HG02884 (cell line): ENCODE measurements around the gene ERCC6.

Experiments
- ATAC-seq: cut with Tn5 transposase; IDR thresholded peaks from one replicate; pipeline ENCODE4 v1.9.1; 2021; ENCODE audit warnings: mild to moderate bottlenecking, moderate library complexity; ENCODE audit not compliant: unreplicated experiment

The ERCC6 gene

DNA sequence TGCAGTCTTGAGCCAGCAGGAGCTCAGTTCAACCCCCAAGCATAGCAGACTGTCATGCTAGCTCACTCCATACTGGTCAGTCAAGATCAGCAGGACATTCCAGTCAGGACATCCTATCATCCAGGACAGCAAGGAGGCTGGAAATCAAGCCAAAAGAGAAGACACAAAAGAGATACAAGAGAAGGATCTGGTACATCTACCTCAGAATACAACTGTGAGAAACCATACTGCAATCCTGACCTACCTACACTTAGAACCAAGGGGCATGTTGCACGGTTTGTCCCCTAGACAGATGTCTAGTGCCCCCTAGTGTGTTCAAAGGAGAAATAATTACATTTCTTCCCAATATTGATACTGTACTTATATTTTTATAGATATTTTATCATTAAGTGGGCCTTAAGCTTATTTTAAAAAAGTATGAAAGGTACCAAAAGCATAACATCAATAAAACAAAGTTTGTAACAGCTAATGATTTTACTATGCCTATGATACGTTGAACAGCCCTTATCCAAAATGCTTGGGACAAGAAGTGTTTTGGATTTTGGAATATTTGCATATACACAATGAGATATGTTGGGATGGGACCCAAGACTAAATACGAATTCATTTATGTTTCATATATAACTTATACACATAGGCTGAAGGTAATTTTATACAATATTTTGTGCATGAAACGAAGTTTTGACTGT, 26.7 kb downstream of the ERCC6 start:
- no peak for ATAC-seq

DNA sequence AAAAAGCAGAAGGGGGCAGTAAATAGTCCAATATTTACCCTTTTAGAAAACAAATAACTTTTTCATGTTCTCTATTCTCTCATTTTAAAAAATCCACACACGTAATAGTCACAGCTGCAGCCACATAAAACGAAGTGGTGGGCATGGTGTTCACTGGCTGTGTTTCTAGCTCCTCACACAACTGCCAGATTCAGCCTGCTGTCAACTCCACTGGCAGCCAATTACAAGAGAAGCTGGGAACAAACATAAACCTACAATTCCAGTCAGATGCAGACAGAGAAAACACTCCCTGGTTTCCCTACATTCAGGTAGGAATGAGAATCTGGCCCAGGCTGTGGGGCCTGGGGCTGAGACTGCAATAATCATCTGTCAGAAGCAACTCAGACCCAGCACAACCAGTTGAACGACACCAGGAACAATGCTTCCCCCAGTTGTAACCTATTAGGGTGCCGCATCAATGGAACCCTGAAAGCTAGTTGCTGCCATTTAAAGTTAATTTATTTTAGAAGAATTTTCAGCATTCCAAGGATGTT, 29.1 kb downstream of the ERCC6 start:
- no peak for ATAC-seq

DNA sequence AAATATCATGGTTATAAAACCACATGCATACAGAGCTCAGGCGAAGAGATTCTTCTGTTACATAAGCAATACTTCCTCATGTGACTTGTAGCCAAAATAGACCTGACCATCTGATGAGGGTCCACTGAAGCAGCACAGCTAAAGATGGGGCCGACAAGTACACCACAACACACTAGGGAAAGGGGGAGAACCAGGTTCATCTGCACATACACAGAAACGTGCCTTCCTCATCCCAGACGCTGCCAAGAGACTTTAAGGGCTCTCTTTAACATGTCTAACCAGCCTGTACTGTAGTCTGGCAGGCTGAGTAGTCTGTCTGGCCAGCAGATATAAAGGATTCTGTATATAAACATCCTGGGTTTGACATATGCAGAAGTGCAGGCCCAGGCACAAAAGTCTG, 30.3 kb downstream of the ERCC6 start:
- no peak for ATAC-seq

DNA sequence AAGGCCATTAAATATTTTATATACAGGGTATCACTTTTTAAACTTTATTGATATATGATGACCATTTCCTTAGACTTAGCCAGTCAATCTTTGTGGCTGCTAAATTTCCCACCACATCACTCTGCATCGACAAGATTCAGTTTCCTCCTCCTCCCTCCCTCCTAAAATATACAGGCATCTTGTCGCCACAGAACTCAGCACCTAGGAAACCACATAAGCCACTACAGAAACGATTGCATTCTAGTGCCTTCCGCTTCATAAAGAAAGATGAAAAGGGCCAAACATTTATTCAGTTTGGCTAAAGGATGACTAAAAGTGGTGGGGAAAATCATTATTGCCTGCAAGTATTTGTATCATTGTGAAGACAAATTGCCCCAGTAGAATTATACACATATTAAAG, 30.7 kb downstream of the ERCC6 start:
- ATAC-seq = no peak

DNA sequence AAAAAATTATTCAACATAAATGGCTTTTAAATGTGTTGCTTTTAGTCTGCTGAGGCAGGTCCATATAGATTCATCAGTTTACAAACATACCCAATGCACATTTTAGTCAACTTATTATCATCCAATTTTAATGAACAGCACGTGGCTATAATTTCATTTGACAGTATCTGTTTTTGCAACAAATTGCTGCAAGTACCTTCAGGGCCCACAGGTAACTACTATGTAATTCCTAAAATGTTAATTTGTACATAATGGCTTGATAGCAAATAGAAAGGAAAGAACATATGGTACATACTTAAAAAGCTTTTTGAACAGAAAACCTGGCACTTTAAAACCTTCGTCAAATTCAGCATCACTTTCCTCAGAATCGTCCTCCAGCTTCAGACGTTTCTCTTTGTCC, 33.3 kb downstream of the ERCC6 start:
- ATAC-seq = no peak

DNA sequence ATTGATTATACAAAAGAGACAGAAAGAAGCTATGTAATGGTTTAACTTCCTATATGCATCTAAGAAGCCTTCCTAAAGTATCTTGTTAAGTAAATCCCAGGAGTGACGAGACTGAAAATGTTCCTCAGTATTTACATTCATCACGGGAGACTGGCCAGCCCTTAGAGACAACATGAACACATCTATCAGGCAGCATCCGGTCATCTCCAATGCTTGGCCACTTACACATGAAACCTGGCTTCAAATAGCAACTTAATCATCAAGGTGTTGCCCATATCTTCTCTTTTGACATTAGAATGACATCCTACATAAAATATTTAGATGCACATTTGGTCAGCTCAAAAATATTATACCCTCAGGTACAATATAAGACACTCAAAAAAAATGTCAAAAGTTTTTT, 33.8 kb downstream of the ERCC6 start:
- ATAC-seq = no peak

DNA sequence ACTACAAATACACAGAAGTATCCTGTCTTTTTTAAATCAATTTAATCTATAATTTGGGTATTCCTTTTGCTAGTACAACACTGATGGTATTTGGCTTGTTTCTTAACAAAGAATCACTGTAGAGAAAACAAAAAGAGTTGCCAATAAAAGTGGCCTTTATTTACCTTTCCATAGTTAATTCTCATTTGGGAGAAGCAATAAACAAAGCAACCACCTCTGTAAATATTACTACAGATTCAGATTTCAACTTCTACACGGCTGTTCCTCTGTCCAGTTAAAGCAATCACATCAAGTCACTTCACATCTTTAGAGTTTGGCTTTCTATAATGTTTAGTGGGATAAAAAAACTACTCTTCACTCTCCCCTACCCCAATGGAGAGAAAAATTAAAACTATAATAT, 34.4 kb downstream of the ERCC6 start:
- ATAC-seq = no peak

DNA sequence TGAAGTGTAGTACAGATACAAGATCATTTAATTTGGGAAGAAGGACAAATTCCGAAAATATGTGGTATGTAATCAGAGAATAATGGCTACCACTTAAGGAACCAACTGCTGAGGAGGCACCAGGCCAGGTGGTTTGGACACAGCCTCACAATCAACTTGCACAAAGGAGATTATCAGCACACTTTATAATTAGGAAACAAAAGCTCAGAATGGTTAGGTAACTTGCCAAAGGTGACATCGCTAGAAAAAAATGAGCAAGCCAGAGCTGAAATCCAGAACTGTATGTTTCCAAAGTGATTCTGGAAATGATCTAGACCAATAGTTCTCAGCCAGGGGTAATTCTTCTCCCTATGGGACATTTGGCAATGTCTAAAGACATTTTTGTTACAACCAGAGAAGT, 36.6 kb downstream of the ERCC6 start:
- no peak for ATAC-seq

DNA sequence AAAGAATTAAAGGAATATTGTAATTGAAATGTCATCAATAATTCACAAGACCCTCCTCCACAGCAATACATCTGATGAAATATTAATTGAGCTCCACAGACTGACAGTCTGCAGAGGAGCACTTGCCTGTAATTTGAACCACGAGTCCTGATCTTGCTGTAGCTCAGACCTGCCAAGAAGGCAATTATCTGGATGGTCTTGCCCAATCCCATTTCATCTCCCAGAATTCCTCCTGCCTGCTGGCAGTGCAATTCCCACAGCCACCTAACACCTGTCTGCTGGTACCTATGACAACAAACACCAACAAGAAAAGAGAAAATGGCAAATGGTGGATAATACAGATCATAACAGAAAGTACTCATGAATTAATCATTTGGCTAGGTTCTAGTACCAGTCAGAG, 38.5 kb downstream of the ERCC6 start:
- no peak for ATAC-seq

DNA sequence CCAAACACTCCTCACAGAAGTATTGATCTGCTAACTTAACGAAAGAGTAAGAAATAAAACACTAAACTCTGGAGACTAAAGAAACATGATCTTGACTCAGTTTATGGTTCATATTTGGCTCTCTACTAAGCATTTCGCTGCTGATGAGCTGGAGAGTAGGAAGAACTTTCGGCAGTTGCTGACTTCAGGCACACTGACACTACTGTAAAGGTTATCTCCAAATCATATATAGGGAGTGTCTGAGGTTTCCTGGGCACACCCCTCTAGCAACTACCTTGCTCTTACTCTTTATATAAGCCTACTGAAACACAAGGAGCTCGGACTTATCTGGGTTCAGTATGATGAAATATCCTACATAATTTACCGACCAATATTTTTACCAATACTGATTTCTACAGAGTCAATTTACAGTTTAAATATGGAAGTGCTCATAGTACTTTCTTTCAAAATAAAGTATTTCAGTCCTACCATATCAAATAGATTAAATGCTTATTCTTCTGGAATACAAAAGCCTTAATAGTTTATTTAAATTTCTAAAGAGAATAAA, 39.5 kb downstream of the ERCC6 start:
- no peak for ATAC-seq

DNA sequence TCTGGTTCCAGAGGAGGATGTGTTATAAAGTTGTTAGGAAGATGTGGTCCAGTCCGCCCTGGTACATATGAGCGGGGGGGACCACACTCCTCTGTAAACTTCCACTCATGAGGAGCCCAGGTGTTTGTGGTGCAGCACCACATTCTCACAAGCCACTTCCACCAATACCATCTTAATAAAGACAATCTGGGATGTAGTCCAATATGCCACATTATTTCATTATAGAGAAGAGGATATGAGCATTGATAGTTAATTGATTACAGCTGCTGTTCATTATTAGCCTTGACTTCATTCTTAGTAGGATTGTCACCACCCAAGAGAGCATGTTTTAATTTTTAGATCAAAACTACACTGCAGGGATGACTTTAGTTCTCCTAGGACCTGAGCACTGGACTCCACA, 40.5 kb downstream of the ERCC6 start:
- no peak for ATAC-seq

DNA sequence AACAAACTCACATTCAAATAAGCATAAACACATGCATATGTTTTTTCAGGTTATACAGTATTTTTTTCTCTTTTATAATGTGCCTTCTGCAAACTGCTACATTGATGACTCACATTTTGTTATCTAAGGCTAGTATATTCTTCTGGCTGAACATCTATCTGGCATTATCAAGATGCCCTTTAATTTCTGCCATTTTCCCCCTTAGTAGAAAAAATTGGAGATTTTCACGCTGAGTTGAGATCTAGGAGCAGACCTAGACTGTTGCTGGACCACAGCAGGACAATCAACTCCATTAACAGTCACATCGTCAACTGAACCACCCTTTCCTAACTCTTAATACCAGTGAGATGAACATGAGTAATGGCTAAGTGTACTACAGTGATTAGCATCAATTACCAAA, 41.6 kb downstream of the ERCC6 start:
- no peak for ATAC-seq

DNA sequence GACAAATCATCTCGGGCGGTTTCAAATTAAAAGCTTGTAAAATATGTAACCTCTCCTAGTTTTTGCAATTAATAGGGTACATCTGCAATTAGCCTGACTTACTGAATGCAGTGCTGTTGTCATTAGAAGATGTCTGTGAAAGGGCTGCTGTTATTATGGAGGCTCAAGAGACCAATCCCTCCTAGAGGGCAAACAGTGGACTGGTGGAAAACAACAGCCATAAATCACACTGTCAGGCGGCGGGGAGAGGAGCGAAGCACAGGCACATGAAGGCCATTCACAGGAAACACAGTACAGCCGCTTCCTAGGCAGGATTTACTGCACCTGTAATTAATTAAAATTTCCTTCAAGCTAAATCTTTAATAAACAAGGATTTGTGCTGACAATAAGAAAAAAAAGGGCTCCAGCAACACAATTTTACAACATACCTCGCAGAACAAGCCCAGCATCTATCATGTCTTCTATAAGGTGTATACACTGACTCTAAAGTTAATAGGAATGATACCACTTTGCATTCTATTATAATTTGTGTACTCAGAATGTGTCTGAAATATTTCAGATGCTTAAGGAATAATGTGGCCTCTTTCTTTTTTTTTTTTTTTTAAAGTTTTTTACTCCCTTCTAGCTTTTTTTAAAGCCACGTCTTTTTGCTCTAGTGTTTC, 50.7 kb downstream of the ERCC6 start:
- ATAC-seq = no peak

DNA sequence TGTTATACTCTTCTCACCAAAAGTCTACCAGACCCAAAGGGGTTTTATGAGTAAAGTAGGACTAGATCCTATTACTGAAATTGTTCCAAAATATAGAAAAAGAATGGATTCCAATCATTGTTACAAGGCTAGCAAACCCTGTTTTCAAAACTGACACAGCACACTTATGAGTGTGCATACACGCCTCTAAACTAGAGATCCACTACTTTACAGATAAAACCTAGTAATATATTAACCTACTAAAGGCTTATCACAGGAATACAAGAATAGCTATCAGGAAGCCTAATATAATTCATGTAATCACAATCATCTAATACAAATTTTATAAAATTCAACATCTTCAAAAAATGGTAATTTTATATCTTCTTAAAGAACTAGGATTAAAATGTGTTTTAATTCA, 52.2 kb downstream of the ERCC6 start:
- ATAC-seq = no peak

DNA sequence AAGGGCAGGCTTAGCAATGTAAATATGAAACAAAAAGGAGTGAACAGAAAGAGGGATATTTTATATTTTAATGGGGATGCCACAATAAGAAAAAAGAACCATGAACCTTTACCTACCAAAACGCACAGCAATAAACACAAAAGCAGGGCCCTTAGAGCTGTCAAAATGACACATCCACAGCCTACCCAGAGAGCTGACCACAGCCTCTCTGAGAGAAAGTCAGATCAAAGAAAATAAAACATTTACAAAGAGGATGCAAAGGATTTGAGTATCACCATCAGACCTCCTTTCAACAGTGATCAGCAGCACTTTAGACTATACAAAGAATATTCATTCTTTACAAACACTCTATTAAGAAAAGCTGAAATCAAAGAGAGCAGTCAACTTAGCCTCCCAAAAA, 52.9 kb downstream of the ERCC6 start:
- no peak for ATAC-seq

DNA sequence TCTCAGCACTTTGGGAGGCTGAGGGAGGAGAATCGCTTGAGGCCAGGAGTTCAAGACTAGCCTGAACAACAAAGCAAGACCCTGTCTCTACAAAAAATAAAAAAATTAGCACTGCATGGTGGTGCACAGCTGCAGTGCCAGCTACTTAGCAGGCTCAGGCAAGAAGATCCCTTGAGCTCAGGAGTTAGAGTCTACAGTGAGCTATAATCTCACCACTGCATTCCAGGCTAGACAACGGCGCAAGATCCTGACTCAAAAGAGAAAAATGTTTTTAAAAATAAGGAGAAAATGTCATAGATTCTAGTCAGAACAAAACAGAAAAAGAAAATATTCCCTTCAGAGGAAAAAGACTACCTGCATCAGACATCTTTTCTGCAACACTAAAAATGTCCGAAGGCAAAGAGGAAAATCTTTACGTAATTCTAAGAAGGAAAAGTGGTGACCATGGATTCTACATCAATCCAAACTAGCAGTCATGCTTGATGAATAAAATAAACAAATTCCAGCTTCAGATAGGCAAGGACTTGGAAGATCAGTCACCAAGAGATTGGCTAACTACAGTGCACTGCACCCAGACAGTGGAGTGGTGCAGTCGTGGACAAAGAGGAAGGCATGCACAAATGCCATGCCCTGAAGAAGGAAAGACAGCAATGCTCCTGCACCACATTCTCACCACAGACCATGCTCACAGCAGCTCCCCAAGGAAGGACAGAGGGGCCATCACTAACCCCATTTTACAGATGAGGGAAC, 54.3 kb downstream of the ERCC6 start:
- ATAC-seq = no peak

DNA sequence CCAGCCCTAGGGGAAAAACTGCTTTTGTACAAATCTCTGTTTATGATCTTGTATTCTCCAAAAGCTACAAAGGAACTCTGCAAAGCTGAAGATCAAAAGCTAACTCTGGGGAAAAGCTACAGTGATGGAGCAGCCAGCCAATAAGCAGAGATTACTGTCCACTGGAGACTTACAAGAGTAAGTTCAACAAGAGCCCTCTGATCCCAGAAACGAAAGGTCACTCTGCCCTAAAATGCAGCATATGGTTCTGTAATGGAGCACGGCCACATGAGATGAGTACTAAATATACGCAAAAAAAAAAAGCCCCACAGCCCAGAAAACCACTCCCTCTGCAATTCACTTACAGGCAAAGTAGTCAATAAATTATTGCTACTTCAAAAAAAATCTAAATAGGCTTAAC, 60.1 kb downstream of the ERCC6 start:
- no peak for ATAC-seq

DNA sequence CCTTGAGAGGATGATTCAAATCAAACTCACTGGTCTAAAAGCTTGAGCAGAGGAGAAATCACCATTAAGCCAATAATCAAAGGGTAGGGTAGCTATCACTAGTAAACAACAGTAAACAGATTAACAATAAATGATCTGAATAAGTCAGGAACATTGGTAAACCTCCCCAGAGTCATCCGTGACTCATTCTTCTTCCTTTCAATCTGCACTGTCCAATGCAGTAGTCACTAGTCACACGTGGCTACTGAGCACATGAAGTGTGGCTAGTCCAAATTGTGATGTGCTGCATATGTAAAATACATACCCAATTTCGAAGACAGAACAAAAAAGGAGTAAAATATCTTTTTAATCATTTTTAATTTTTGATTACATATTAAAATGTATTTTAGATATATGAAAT, 64.0 kb downstream of the ERCC6 start:
- ATAC-seq = no peak

DNA sequence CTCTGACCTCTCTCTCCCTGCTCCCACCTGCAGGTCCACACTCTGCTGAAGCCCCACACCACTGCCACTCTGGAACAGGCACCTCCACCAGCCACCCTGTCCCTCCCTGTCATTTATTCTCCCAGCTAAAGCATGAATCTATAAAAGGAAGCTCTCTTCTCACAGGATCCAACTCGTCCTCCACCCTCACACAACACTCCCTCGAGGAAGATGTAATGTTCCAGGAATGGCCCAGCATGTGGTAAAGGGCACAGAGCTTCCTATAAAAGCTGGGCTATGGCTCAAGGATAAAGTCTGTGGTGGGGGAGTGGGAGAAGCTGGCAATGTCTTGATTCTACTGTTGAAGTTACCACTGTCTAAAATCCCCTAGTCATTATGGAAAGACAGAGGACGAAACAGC, 67.4 kb downstream of the ERCC6 start:
- no peak for ATAC-seq

DNA sequence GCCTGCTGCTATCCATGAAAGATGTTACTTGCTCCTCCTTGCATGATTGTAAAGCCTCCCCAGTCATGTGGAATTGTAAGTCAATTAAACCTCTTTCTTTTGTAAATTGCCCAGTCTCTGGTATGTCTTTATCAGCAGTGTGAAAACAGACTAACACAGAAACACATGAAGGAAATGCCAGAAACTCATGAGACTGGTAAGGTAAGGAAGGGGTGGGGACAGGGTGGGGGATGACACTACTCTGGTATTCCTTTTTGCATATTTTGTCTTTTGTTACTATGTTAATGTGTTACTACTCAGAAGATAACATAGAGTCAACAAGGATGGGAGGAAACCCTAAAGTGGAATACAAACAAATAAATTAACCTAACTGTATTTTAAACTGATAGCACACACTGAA, 73.2 kb downstream of the ERCC6 start:
- no peak for ATAC-seq
